A549 (cell line): ENCODE data around the gene ALG11.

Experiments used
- EHMT2 ChIP-seq: fragments of 200-600 bp; sonication (generic); IDR thresholded peaks from 2 replicates; pipeline ENCODE4 v1.6.1; 2016; ENCODE audit warnings: antibody characterized with exemption, low read depth, mild to moderate bottlenecking, moderate library complexity
- ZSCAN20 ChIP-seq: fragments of 250-450 bp; sonication (Bioruptor Pico); IDR thresholded peaks from 2 replicates; pipeline ENCODE4 v1.8.0; 2022; ENCODE audit warnings: mild to moderate bottlenecking, moderate library complexity

DNA sequence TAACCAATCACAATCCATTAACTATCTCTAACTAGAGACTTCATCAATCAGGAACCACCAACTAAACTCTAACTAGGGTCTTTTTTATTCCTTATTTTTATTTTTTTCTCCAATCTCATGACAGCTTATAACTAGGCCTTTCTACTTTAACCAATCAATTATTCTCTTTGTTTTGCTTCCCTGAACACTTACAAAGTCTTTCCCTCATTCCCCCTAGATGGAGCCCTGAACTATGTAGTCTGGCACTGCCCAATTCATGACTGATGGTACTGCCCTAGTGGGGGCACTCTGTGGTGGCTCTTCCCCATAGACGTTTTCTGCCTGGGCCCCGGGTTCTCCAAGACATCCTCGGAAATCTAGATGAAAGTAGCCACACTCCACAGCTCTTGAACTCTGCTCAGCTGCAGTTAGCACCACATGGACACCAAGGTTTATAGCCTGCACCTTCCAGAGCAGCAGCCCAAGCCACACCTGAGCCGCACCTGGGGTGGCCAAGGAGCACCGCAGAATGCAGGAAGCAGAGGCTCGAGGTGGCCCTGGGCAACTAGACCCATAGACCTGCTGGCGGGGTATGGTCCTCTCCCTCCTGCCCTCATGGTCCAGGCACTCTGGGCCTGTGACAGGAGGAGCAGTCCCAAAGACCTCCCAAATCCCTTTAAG lies 7.6 kb upstream of the ALG11 start:
- TF ChIP-seq EHMT2 = no peak
- no peak for TF ChIP-seq ZSCAN20 (CRISPR knock-in tag)
